HepG2 (cell line): ENCODE measurements around the gene PDK3. TPM values are rescaled to one million over a fixed set of nuclear protein-coding genes. Genes with fewer than 3 reads are reported as not detected.

Experiments used
- ATAC-seq: fragments of 200-7000 bp; cut with Tn5 transposase; 3 replicates; pipeline ENCODE4 v1.9.1; 2020; ENCODE audit warnings: mild to moderate bottlenecking, moderate library complexity
- BruUV-seq: library from RNA; stranded (reverse); fragments of 400-500 nt; replicated peaks from 2 replicates; lab custom pipeline; 2021; lab: Mats Ljungman, UMichigan
- CTCF ChIA-PET: fragments of 300-600 bp; formaldehyde crosslinking; extraction: SDS; loops from one replicate; lab custom pipeline; 2021; ENCODE audit warnings: low total read pairs, inconsistent platforms, low intra/inter-chr PET ratio; lab: Yijun Ruan, JAX
- POLR2A ChIA-PET: fragments of 350-600 bp; sonication (Branson Sonifier 250); formaldehyde crosslinking; loops from one replicate; lab custom pipeline; 2020; ENCODE audit warnings: antibody characterized with exemption, inconsistent platforms; lab: Yijun Ruan, JAX
- DNase-seq: peaks from one replicate; pipeline ENCODE4 v3.0.0-alpha.2; 2015; ENCODE audit warnings: low spot score
- FAIRE-seq: peaks from 3 replicates; lab custom pipeline; 2011; peaks lifted over from hg19 to GRCh38; lab: Jason Lieb, UNC
- H2AFZ ChIP-seq: one replicate; pipeline ENCODE4 v1.6.1; 2011; ENCODE audit warnings: low read length, inconsistent platforms
- H3K27ac ChIP-seq: fragments of 300-600 bp; 3 replicates; pipeline ENCODE4 v1.8.0; 2011; ENCODE audit warnings: mixed run types, mild to moderate bottlenecking, mixed read lengths, low read length, inconsistent platforms; ENCODE audit not compliant: insufficient read depth; ENCODE audit errors: extremely low read length
- H3K27me3 ChIP-seq, 2 experiments: fragments of 200-600 bp in 1 of 2; 2 replicates in 1 of 2; 3 replicates in 1 of 2; pipeline versions ENCODE4 v1.6.0 to v1.8.0; 2011; ENCODE audit warnings: low read length in 2 of 2, mild to moderate bottlenecking in 2 of 2, moderate library complexity in 2 of 2, inconsistent platforms in 1 of 2; ENCODE audit not compliant: insufficient read depth in 2 of 2, control insufficient read depth in 1 of 2
- H3K36me3 ChIP-seq, 2 experiments: fragments of 200-600 bp in 1 of 2; replicated peaks in 1 of 2; 2 replicates in 1 of 2; 3 replicates in 1 of 2; pipeline versions ENCODE4 v1.5.1 to v1.8.0; 2011; ENCODE audit warnings: low read length in 2 of 2, inconsistent platforms in 1 of 2; ENCODE audit not compliant: insufficient read depth in 2 of 2, control insufficient read depth in 1 of 2
- H3K4me1 ChIP-seq: 2 replicates; pipeline ENCODE4 v1.5.1; 2012; ENCODE audit warnings: low read length, inconsistent platforms; ENCODE audit not compliant: insufficient read depth
- H3K4me2 ChIP-seq: 2 replicates; pipeline ENCODE4 v1.6.0; 2011; ENCODE audit warnings: low read depth, low read length, inconsistent platforms
- H3K4me3 ChIP-seq, 3 experiments: fragments of 200-600 bp in 1 of 3; sonication (generic), shearing (Covaris generic) in 1 of 3; replicated peaks in 1 of 3; 2 replicates each; pipeline ENCODE4 v1.5.1; 2011 to 2016; ENCODE audit warnings: low read length in 3 of 3, inconsistent platforms in 2 of 3, low read depth in 2 of 3, mild to moderate bottlenecking in 2 of 3, control low read depth in 1 of 3, mixed read lengths in 1 of 3; ENCODE audit not compliant: insufficient read depth in 1 of 3
- H3K79me2 ChIP-seq: one replicate; pipeline ENCODE4 v1.6.1; 2011; ENCODE audit warnings: low read length, inconsistent platforms; ENCODE audit not compliant: insufficient read depth
- H3K9ac ChIP-seq: 2 replicates; pipeline ENCODE4 v1.6.0; 2011; ENCODE audit warnings: mild to moderate bottlenecking, low read depth, low read length, inconsistent platforms; ENCODE audit not compliant: insufficient read depth
- H3K9me3 ChIP-seq: 2 replicates; pipeline ENCODE4 v1.5.1; 2012; ENCODE audit warnings: mild to moderate bottlenecking, low read length
- H4K20me1 ChIP-seq: 2 replicates; pipeline ENCODE4 v1.6.0; 2011; ENCODE audit warnings: inconsistent platforms, mild to moderate bottlenecking, low read length, moderate library complexity; ENCODE audit not compliant: insufficient read depth
- BRD4 ChIP-seq: sonication (generic); formaldehyde crosslinking; IDR thresholded peaks from 2 replicates; pipeline ENCODE4 v1.4.0; 2020; ENCODE audit warnings: missing genetic modification reagents
- MTA1 ChIP-seq: sonication (generic); formaldehyde crosslinking; IDR thresholded peaks from 2 replicates; pipeline ENCODE4 v1.4.0; 2020; ENCODE audit warnings: missing genetic modification reagents, mild to moderate bottlenecking, borderline replicate concordance
- NR2F2 ChIP-seq: IDR thresholded peaks from 2 replicates; pipeline ENCODE4 v1.6.1; 2012; ENCODE audit warnings: low read depth, inconsistent platforms, borderline replicate concordance
- RBFOX2 ChIP-seq: fragments of 200-400 bp; formaldehyde crosslinking; IDR thresholded peaks from 2 replicates; pipeline ENCODE4 v1.6.1; 2017; ENCODE audit warnings: low read depth, mild to moderate bottlenecking, low read length
- RFX5 ChIP-seq: IDR thresholded peaks from 2 replicates; pipeline ENCODE4 v1.6.1; 2011; ENCODE audit warnings: low read depth, low read length, improper control_type of control experiment
- TCF7 ChIP-seq: sonication (generic); IDR thresholded peaks from 2 replicates; pipeline ENCODE4 v1.6.1; 2016; ENCODE audit warnings: antibody characterized with exemption, low read depth
- TSC22D2 ChIP-seq: sonication (generic); formaldehyde crosslinking; IDR thresholded peaks from 2 replicates; pipeline ENCODE4 v1.5.1; 2020; ENCODE audit warnings: missing genetic modification reagents, mild to moderate bottlenecking, borderline replicate concordance
- ZC3H4 ChIP-seq: sonication (generic); formaldehyde crosslinking; IDR thresholded peaks from 2 replicates; pipeline ENCODE4 v1.4.0; 2020; ENCODE audit warnings: missing genetic modification reagents, borderline replicate concordance
- ZFAT ChIP-seq: sonication (generic); formaldehyde crosslinking; conservative IDR thresholded peaks from 2 replicates; pipeline ENCODE4 v1.8.1; 2023; ENCODE audit warnings: missing genetic modification reagents, inconsistent platforms
- ZNF138 ChIP-seq: sonication (generic); formaldehyde crosslinking; IDR thresholded peaks from 2 replicates; pipeline ENCODE4 v1.5.0; 2020; ENCODE audit warnings: mild to moderate bottlenecking, low read depth, missing genetic modification reagents
- ZNF678 ChIP-seq: sonication (generic); formaldehyde crosslinking; IDR thresholded peaks from 2 replicates; pipeline ENCODE4 v1.4.0; 2020; ENCODE audit warnings: mild to moderate bottlenecking, missing genetic modification reagents
- ZNF7 ChIP-seq: IDR thresholded peaks from 2 replicates; pipeline ENCODE4 v1.6.1; 2016; ENCODE audit warnings: missing biosample characterization, missing genetic modification reagents
- ZNF747 ChIP-seq: sonication (generic); formaldehyde crosslinking; IDR thresholded peaks from 2 replicates; pipeline ENCODE4 v1.8.1; 2023; ENCODE audit warnings: missing genetic modification reagents, mild to moderate bottlenecking, borderline replicate concordance
- ZNF777 ChIP-seq: sonication (generic); formaldehyde crosslinking; IDR thresholded peaks from 2 replicates; pipeline ENCODE4 v1.4.0; 2020; ENCODE audit warnings: missing genetic modification reagents
- WGBS: methylation state at CpG from one replicate; pipeline ENCODE4 v1.1.6; 2017; ENCODE audit warnings: low lambda C conversion rate; 5-methylcytosine and 5-hydroxymethylcytosine counted together
- in situ Hi-C: cut with HindIII; loops from 2 replicates; pipeline ENCODE4 v1.10.0; 2017; ENCODE audit warnings: low pct_unique_long_range_greater_than_20kb; ENCODE audit not compliant: extremely low pct_ligation_motif_present
- intact Hi-C: fragments of 100-400 bp; cut with micrococcal nuclease; formaldehyde crosslinking; loops from one replicate; pipeline ENCODE4 v1.10.0; 2022; ENCODE audit not compliant: unreplicated experiment
- polyA plus RNA-seq, 8 experiments: library from polyadenylated mRNA; depleted of rRNA in 3 of 8; stranded (reverse) in 7 of 8; unstranded in 1 of 8; fragments of >200 nt; fragmentation: Illumina TruSeq in 4 of 8; extraction: Trizol in 4 of 8; gene quantifications; 2 replicates each; pipeline versions ENCODE4 v1.2.1 to v1.2.3, GENCODE V29; 2011 to 2016; ENCODE audit warnings: low read depth in 4 of 8, missing spikeins in 1 of 8, mixed read lengths in 1 of 8; ENCODE audit not compliant: insufficient read depth in 1 of 8
- total RNA-seq, 5 experiments: library from RNA; depleted of rRNA; stranded (reverse); fragments of >200 nt; fragmentation: Illumina TruSeq; extraction: Trizol; gene quantifications; 2 replicates each; pipeline ENCODE4 v1.2.3, GENCODE V29; 2016; ENCODE audit warnings: low read depth in 1 of 5
- TF ChIP-seq, protein P1 (sequence below): sonication (generic); formaldehyde crosslinking; IDR thresholded peaks from 2 replicates; pipeline ENCODE4 v1.4.0; 2020; ENCODE audit warnings: missing genetic modification reagents, mild to moderate bottlenecking, borderline replicate concordance
- TF ChIP-seq, protein P2 (sequence below): sonication (generic); formaldehyde crosslinking; IDR thresholded peaks from 2 replicates; pipeline ENCODE4 v1.8.1; 2022; ENCODE audit warnings: mild to moderate bottlenecking, missing genetic modification reagents

The PDK3 gene
- total and polyA plus RNA-seq, 2 of the 13 experiments (the other 11 are each of a cell fraction or from before 2014, with no cell fraction given) = 9.1 to 10.5 TPM

DNA sequence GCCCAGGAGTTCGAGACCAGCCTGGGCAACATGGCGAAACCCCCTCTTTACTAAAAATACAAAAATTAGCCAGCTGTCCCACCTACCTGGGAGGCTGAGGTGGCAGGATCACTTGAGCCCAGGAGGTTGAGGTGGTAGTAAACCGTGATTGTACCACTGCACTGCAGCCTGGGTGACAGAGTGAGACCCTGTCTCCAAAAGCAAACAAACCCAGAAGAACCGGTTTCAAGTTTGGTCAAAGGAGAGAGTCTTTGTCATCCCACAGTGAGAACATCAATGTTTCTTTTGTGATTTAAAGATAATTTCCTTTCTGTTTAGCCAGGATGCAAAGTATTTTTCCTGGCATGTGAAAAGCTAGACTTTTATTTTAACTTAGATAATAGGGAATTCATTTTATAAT, 26.7 kb downstream of the PDK3 start:
- Histone ChIP-seq H2AFZ (no peak overlapping the region), H3K36me3 (no peaks in the 10 kb centered on the region), H3K4me1 (peaks cover 43% of the 10 kb centered on the region), H3K9me3 (no peaks in the 10 kb centered on the region), H4K20me1 (no peaks in the 10 kb centered on the region), H3K4me2 (no peak overlapping the region), H3K4me3 (no peak overlapping the region), H3K9ac (no peak overlapping the region), H3K27me3 (no peaks in the 10 kb centered on the region), H3K79me2 (no peaks in the 10 kb centered on the region), H3K27ac (no peak overlapping the region)
- ATAC-seq (no peak), DNase-seq (peak; percentile 1), FAIRE-seq (no peak)
- ChIA-PET CTCF (no interaction called here), POLR2A (no interaction called here)
- no TSS peak for BruUV-seq
- intact Hi-C loops (no loop called here), in situ Hi-C loops (loop anchor here (10.0 kb wide), 1 partner anchor 97 kb away; no protein-coding TSS in a partner anchor)
- TF ChIP-seq ZNF7 (no peak), ZC3H4 (CRISPR knock-in tag) (no peak), TSC22D2 (no peak), ZNF678 (CRISPR knock-in tag) (no peak), ZFAT (CRISPR knock-in tag) (no peak), MTA1 (CRISPR knock-in tag) (no peak), BRD4 (CRISPR knock-in tag) (no peak), ZNF138 (CRISPR knock-in tag) (no peak), TCF7 (no peak), ZNF747 (CRISPR knock-in tag) (no peak), NR2F2 (no peak), RBFOX2 (no peak), RFX5 (no peak), ZNF777 (CRISPR knock-in tag) (no peak)
- TF ChIP-seq, protein P1, sequence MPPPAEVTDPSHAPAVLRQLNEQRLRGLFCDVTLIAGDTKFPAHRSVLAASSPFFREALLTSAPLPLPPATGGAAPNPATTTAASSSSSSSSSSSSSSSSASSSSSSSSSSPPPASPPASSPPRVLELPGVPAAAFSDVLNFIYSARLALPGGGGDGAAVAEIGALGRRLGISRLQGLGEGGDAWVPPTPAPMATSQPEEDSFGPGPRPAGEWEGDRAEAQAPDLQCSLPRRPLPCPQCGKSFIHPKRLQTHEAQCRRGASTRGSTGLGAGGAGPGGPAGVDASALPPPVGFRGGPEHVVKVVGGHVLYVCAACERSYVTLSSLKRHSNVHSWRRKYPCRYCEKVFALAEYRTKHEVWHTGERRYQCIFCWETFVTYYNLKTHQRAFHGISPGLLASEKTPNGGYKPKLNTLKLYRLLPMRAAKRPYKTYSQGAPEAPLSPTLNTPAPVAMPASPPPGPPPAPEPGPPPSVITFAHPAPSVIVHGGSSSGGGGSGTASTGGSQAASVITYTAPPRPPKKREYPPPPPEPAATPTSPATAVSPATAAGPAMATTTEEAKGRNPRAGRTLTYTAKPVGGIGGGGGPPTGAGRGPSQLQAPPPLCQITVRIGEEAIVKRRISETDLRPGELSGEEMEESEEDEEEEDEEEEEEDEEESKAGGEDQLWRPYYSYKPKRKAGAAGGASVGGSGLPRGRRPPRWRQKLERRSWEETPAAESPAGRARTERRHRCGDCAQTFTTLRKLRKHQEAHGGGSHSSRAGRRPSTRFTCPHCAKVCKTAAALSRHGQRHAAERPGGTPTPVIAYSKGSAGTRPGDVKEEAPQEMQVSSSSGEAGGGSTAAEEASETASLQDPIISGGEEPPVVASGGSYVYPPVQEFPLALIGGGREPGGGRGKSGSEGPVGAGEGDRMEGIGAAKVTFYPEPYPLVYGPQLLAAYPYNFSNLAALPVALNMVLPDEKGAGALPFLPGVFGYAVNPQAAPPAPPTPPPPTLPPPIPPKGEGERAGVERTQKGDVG (CRISPR knock-in tag) = no peak
- TF ChIP-seq, protein P2, sequence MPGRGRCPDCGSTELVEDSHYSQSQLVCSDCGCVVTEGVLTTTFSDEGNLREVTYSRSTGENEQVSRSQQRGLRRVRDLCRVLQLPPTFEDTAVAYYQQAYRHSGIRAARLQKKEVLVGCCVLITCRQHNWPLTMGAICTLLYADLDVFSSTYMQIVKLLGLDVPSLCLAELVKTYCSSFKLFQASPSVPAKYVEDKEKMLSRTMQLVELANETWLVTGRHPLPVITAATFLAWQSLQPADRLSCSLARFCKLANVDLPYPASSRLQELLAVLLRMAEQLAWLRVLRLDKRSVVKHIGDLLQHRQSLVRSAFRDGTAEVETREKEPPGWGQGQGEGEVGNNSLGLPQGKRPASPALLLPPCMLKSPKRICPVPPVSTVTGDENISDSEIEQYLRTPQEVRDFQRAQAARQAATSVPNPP = no peak
- 60% methylated on average over 2 of the region's 4 CpGs for WGBS
